ENCODE results near the gene EML1. TPM values are rescaled to one million over a fixed set of nuclear protein-coding genes. Genes with fewer than 3 reads are reported as not detected.

The EML1 gene
- total and polyA plus RNA-seq, 2 of the 13 experiments (the other 11 are each of a cell fraction or from before 2014, with no cell fraction given) = 0.59 to 1.7 TPM

- TF ChIP-seq ZNF513 (CRISPR knock-in tag; conservative IDR thresholded peaks at IDR 0.05) (no peak), IRF1 (CRISPR knock-in tag; IDR thresholded peaks at IDR 0.05; ENCODE audit: low read depth) (no peak), CENPX (CRISPR knock-in tag; IDR thresholded peaks at IDR 0.05) (no peak), RFX3 (CRISPR knock-in tag; IDR thresholded peaks at IDR 0.05) (no peak), HINFP (CRISPR knock-in tag; IDR thresholded peaks at IDR 0.05; ENCODE audit: low read depth) (no peak), RAD21 (CRISPR knock-in tag; IDR thresholded peaks at IDR 0.05) (no peak), ZNF572 (CRISPR knock-in tag; IDR thresholded peaks at IDR 0.05) (no peak), ZFP41 (CRISPR knock-in tag; IDR thresholded peaks at IDR 0.05; ENCODE audit: borderline replicate concordance) (no peak), DMAP1 (CRISPR knock-in tag; IDR thresholded peaks at IDR 0.05) (no peak), ZBTB49 (CRISPR knock-in tag; IDR thresholded peaks at IDR 0.05; ENCODE audit: borderline replicate concordance) (no peak), POLR2AphosphoS5 (IDR thresholded peaks at IDR 0.05; ENCODE audit: low read depth, low read length) (no peak), MIER2 (CRISPR knock-in tag; IDR thresholded peaks at IDR 0.05) (peak; percentile 80; the same call in 1 of the 2 replicates), STAG1 (CRISPR knock-in tag; IDR thresholded peaks at IDR 0.05) (0 out of 2 replicates have a peak, but pooled peaks have one; percentile 6), ZBTB2 (CRISPR knock-in tag; IDR thresholded peaks at IDR 0.05; ENCODE audit: low read depth) (no peak), ZNF431 (CRISPR knock-in tag; IDR thresholded peaks at IDR 0.05; ENCODE audit: borderline replicate concordance, low read depth) (no peak), ZNF33B (CRISPR knock-in tag; IDR thresholded peaks at IDR 0.05) (no peak), ELK4 (CRISPR knock-in tag; IDR thresholded peaks at IDR 0.05; ENCODE audit: borderline replicate concordance) (no peak), ZNF317 (CRISPR knock-in tag; IDR thresholded peaks at IDR 0.05) (no peak), ZKSCAN1 (IDR thresholded peaks at IDR 0.05; ENCODE audit: low read length) (no peak), ZBTB20 (CRISPR knock-in tag; IDR thresholded peaks at IDR 0.05; ENCODE audit: borderline replicate concordance, low read depth) (no peak)
These were observed 8.7 kb upstream of the EML1 start (continued) for GRCh38 chr14:99784508-99784907.
